Omental fat pad (tissue), 4 donors: ENCODE measurements around the gene OTOA. TPM values are rescaled to one million over a fixed set of nuclear protein-coding genes. Genes with fewer than 3 reads are reported as not detected.

ENCODE experiments used
- ATAC-seq: fragments of 150-250 bp; one replicate; pipeline ENCODE4 v1.9.1; 2016; ENCODE audit warnings: mild to moderate bottlenecking, moderate library complexity; ENCODE audit not compliant: low FRiP score
- DNase-seq: peaks from one replicate; pipeline ENCODE4 v3.0.0-alpha.2; 2019; ENCODE audit warnings: low spot score
- total RNA-seq, 4 donors: library from RNA; depleted of rRNA; stranded (reverse); fragments of >200 nt; gene quantifications; one replicate each; pipeline ENCODE4 v1.1.0, GENCODE V29; 2016
- TF ChIP-seq, protein P1 (sequence below), 3 donors: fragments of 450-650 bp; IDR thresholded peaks; one replicate each; pipeline ENCODE4 v1.5.1; 2016 to 2017; ENCODE audit warnings: antibody characterized with exemption in 3 of 3, mild to moderate bottlenecking in 3 of 3, moderate library complexity in 2 of 3

The OTOA gene
- total RNA-seq: 1 to 10 TPM in 2 of 4 donors, under 1 TPM in 2; 0.25 to 1.2 (median 0.69) TPM

DNA sequence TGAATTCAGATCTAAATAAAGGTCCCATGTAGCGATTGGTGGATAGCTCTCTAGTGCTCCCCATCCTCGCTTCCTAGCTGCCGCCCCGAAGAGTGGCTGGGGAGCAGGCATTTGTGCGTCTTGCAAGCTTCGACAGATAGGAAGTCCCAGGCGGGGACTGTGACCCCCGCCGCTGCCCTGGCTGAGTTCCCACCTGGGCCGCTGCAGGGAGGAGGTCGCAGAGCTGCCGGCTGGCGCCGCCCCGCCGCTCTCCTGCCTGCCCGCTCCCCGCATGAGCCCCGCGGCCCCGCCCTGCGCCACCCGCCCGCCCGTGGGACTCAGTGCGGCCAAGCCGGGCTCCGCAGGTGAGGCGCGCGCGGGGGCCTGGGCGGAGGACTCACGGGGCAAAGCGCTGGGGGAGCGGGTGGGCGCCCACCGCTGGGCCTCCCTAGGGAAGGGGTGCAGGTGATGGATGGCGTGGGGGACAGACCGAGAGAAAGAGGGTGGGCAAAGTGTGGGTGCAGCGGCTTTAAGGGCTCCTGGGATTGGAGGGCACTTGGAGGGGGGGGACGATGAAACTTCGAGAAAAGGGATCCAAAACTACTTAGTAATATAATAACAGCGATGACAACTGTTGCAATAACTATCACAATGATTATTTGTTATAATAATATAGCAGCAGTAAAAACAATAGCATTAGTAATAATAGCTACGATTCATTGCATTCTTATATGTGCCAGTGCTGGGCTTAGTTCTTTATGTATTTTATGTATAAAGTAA, at the start of gene OTOA:
OTOA (plus strand) TSS at position 80 of the 759 bp plus-strand sequence. CDS start 14,547 bp downstream, outside the sequence.
- TF ChIP-seq, protein P1, sequence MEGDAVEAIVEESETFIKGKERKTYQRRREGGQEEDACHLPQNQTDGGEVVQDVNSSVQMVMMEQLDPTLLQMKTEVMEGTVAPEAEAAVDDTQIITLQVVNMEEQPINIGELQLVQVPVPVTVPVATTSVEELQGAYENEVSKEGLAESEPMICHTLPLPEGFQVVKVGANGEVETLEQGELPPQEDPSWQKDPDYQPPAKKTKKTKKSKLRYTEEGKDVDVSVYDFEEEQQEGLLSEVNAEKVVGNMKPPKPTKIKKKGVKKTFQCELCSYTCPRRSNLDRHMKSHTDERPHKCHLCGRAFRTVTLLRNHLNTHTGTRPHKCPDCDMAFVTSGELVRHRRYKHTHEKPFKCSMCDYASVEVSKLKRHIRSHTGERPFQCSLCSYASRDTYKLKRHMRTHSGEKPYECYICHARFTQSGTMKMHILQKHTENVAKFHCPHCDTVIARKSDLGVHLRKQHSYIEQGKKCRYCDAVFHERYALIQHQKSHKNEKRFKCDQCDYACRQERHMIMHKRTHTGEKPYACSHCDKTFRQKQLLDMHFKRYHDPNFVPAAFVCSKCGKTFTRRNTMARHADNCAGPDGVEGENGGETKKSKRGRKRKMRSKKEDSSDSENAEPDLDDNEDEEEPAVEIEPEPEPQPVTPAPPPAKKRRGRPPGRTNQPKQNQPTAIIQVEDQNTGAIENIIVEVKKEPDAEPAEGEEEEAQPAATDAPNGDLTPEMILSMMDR (IDR thresholded peaks at IDR 0.05): no peak
- DNase-seq (no peak), ATAC-seq (no peak)

DNA sequence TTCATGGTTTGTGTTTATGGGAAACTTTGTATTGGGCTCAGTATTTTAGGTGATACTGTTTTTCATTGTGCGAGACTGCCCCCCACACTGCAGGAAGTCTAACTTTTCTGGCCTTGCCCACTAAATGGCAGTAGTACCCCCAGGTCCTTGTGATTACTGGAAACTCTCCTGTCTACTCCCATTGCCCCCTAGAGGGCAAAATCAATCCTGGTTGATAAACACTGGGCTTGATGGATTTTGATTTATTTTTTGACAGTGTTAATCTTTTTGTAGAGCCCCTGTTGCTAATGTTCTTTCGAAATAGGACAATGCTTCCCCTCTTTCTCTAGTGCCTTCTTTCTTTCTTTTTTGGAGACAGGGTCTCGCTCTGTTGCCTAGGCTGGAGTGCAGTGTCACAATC, 48.9 kb upstream of the OTOA start:
- TF ChIP-seq, protein P1 (IDR thresholded peaks at IDR 0.05): no peak
- ATAC-seq (no peak), DNase-seq (no peak)

DNA sequence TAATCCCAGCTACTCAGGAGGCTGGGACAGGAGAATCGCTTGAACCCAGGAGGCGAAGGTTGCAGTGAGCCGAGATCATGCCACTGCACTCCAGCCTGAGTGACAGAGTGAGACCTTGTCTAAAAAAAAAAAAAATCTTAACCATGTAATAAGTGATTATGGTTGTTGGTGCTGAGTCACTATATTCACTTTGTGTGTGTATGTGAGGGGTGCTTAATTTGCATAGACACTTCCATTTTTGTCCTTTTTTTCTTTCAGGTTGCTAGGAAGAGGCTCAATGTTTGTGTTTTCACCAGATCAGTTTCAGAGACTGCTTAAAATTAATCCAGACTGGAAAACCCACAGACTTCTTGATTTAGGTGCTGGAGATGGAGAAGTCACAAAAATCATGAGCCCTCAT, 46.2 kb upstream of the OTOA start:
- TF ChIP-seq, protein P1 (IDR thresholded peaks at IDR 0.05): no peak
- ATAC-seq (no peak), DNase-seq (no peak)

DNA sequence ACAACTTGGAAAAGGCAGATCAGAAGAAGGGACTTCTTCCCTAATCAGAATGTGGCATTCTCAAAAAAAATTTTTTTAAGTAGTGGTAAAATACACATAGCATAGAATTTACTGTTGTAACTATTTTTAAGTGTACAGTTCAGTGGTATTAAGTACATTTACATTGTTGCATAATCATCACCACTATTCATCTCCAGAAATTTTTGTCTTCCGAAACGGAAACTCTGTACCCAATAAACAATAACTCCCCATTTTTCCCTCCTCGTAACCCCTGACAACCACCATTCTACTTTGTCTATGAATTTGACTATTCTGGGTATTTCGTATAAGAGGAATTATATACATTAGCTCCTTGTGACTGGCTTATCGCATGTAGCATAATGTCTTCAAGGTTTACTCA, 45.5 kb upstream of the OTOA start:
- no peak for DNase-seq
- TF ChIP-seq, protein P1 (IDR thresholded peaks at IDR 0.05): no peak
- ATAC-seq: no peak

DNA sequence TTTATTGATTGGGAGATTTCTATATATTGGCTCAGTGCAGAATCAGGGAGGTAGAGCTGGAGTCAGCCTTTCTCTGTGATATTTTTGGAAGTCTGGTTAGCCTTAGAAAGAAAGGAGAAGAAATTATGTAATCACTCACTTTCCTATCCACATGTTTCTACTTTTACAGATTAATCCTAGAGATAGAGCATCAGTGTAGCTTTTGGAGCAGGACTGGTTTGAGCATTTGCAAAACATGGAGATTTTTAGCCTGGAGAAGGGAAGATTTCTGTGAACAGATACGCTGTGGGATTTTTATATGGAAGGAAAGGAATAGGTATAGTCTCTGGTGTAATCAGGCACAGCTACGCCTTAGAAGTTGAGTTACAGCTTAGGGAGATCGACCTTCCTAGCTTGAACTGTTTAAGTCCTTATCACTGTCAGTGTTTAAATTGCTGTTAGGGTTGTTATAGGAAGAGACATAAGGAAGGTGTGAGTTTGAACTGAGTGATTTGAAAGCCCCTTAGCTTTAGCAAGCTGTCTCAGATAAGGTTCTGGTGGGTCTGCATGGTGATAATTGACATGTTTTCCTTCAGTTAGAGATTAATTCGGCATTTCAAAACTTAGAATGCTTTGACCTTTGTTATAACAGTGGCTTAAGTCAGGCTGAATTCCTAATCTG, 43.9 kb upstream of the OTOA start:
- TF ChIP-seq, protein P1 (IDR thresholded peaks at IDR 0.05): no peak
- ATAC-seq (no peak), DNase-seq (no peak)

DNA sequence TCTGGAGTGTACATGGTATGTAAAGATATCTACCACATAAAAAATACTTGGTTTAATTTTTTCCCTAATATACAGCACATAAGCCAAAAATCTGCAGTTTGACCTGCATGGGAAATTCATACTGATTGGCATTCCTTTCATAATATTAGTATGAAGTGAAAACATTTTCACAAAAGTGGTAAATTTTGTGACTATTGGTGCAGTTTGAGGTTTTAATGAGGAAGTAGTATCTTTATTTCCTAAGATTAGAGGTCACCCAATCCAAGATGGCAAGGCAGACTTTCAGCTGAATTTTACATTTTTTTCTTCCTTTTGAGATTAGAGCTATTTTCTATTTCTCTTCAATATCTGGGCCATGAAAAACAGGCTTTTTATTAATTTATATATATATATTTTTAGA, 43.2 kb upstream of the OTOA start:
- DNase-seq (no peak), ATAC-seq (no peak)
- TF ChIP-seq, protein P1 (IDR thresholded peaks at IDR 0.05): no peak

DNA sequence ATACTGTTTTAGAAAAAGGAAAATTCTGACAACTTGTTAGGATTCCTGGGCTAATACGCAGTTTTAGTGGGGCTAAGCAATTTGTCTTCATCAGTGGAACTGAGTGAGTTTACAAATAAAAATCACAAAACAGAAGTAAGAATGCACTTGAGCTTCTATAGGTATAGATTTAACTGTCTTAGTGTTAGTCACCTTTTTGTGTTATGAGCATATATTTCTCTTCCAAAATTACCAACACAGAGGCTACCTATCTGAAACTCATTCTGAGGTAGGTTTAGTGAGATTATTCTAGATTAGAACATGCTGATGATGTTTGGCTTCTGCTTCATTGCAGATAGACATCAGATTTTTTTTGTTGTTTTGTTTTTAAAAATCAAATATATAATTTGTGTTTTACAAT, 41.2 kb upstream of the OTOA start:
- no peak for DNase-seq
- TF ChIP-seq, protein P1 (IDR thresholded peaks at IDR 0.05): no peak
- ATAC-seq: no peak
